HCT116 (cell line): ENCODE data around the gene CSPG4.

Source experiments
- CBX3 ChIP-seq: IDR thresholded peaks from 2 replicates; pipeline ENCODE4 v1.6.1; 2012; ENCODE audit warnings: low read depth
- EZH2 ChIP-seq: fragments of 200-600 bp; sonication (generic); IDR thresholded peaks from 2 replicates; pipeline ENCODE4 v1.6.1; 2017; ENCODE audit warnings: antibody characterized with exemption, mixed run types
- EZH2phosphoT487 ChIP-seq: fragments of 200-600 bp; IDR thresholded peaks from 2 replicates; pipeline ENCODE4 v1.6.1; 2018; ENCODE audit warnings: antibody characterized with exemption, borderline replicate concordance
- POLR2A ChIP-seq: IDR thresholded peaks from 2 replicates; pipeline ENCODE4 v1.7.0; 2011; ENCODE audit warnings: borderline replicate concordance; ENCODE audit not compliant: insufficient read depth, insufficient read length; ENCODE audit errors: extremely low read depth
- POLR2AphosphoS5 ChIP-seq: IDR thresholded peaks from 2 replicates; pipeline ENCODE4 v1.6.1; 2011; ENCODE audit warnings: mild to moderate bottlenecking, low read depth, low read length, moderate library complexity
- RAD21 ChIP-seq: IDR thresholded peaks from 2 replicates; pipeline ENCODE4 v1.6.1; 2012; ENCODE audit warnings: low read depth, mild to moderate bottlenecking
- SIN3A ChIP-seq: IDR thresholded peaks from 2 replicates; pipeline ENCODE4 v1.6.1; 2012; ENCODE audit warnings: low read depth
- YY1 ChIP-seq: IDR thresholded peaks from 2 replicates; pipeline ENCODE4 v1.6.1; 2011; ENCODE audit warnings: low read length, low read depth, moderate library complexity, mild to moderate bottlenecking; ENCODE audit not compliant: insufficient replicate concordance; ENCODE audit errors: extremely low read depth
- ZNF274 ChIP-seq: fragments of 200-500 bp; sonication (Bioruptor generic); IDR thresholded peaks from 2 replicates; pipeline ENCODE4 v1.6.1; 2014; ENCODE audit warnings: mild to moderate bottlenecking, low read depth, low read length, inconsistent platforms
- TF ChIP-seq, protein P1 (sequence below), 3 experiments: fragments of 200-600 bp in 1 of 3; sonication (generic) in 1 of 3; IDR thresholded peaks in 2 of 3; conservative IDR thresholded peaks in 1 of 3; 2 replicates each; pipeline ENCODE4 v1.5.1; 2012 to 2017; ENCODE audit warnings: low read depth in 2 of 3, low read length in 2 of 3, antibody characterized with exemption in 1 of 3, borderline replicate concordance in 1 of 3, control low read depth in 1 of 3, mild to moderate bottlenecking in 1 of 3, mixed read lengths in 1 of 3, mixed run types in 1 of 3, moderate library complexity in 1 of 3; ENCODE audit not compliant: insufficient read depth in 1 of 3
- TF ChIP-seq, protein P2 (sequence below): IDR thresholded peaks from 2 replicates; pipeline ENCODE4 v1.6.1; 2012
- TF ChIP-seq, protein P3 (sequence below): IDR thresholded peaks from 2 replicates; pipeline ENCODE4 v1.6.1; 2011; ENCODE audit warnings: mild to moderate bottlenecking, low read length, moderate library complexity; ENCODE audit not compliant: insufficient replicate concordance; ENCODE audit errors: extremely low read depth

DNA sequence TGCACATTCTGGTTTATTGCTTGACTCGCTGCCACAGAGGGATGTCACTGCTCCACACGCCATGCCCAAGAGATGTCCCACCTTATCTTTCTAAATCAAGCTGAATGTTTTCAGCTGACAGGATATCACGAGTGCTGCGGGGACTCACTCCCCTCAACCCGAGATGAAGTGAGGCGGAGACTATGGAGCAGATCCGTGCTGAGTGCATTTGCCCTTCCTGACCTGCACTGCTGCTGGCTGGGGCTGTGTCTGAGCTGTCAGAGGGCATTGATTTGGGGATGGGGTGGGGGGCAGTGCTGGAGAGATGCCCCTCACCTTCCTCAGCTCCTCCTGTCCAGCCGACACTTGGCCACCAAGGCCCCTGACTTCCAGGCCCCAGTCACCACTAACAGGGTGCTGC, 40.5 kb upstream of the CSPG4 start:
- TF ChIP-seq, protein P1, sequence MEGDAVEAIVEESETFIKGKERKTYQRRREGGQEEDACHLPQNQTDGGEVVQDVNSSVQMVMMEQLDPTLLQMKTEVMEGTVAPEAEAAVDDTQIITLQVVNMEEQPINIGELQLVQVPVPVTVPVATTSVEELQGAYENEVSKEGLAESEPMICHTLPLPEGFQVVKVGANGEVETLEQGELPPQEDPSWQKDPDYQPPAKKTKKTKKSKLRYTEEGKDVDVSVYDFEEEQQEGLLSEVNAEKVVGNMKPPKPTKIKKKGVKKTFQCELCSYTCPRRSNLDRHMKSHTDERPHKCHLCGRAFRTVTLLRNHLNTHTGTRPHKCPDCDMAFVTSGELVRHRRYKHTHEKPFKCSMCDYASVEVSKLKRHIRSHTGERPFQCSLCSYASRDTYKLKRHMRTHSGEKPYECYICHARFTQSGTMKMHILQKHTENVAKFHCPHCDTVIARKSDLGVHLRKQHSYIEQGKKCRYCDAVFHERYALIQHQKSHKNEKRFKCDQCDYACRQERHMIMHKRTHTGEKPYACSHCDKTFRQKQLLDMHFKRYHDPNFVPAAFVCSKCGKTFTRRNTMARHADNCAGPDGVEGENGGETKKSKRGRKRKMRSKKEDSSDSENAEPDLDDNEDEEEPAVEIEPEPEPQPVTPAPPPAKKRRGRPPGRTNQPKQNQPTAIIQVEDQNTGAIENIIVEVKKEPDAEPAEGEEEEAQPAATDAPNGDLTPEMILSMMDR (IDR thresholded peaks at IDR 0.05 in 2 of 3, conservative IDR thresholded peaks at IDR 0.05 in 1 of 3; ENCODE audit: borderline replicate concordance in 1 of 3, insufficient read depth in 1 of 3, low read depth in 2 of 3, low read length in 2 of 3) = no peak
- TF ChIP-seq POLR2A (no peak), SIN3A (no peak), EZH2phosphoT487 (no peak), ZNF274 (no peak), CBX3 (no peak), RAD21 (no peak), YY1 (no peak), POLR2AphosphoS5 (no peak), EZH2 (no peak)
- TF ChIP-seq, protein P2, sequence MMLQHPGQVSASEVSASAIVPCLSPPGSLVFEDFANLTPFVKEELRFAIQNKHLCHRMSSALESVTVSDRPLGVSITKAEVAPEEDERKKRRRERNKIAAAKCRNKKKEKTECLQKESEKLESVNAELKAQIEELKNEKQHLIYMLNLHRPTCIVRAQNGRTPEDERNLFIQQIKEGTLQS = no peak
- TF ChIP-seq, protein P3, sequence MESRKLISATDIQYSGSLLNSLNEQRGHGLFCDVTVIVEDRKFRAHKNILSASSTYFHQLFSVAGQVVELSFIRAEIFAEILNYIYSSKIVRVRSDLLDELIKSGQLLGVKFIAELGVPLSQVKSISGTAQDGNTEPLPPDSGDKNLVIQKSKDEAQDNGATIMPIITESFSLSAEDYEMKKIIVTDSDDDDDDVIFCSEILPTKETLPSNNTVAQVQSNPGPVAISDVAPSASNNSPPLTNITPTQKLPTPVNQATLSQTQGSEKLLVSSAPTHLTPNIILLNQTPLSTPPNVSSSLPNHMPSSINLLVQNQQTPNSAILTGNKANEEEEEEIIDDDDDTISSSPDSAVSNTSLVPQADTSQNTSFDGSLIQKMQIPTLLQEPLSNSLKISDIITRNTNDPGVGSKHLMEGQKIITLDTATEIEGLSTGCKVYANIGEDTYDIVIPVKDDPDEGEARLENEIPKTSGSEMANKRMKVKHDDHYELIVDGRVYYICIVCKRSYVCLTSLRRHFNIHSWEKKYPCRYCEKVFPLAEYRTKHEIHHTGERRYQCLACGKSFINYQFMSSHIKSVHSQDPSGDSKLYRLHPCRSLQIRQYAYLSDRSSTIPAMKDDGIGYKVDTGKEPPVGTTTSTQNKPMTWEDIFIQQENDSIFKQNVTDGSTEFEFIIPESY = no peak
